Chondrocyte (in vitro differentiated cells): ENCODE measurements around the gene MGAM2. TPM values are rescaled to one million over a fixed set of nuclear protein-coding genes. Genes with fewer than 3 reads are reported as not detected.

Experiments
- DNase-seq: peaks from one replicate; pipeline ENCODE4 v3.0.0; 2021; ENCODE audit warnings: mixed read lengths, low spot score
- H3K27ac Mint-ChIP-seq: one replicate; pipeline ENCODE4 v1.8.0; 2021; ENCODE audit warnings: mild to moderate bottlenecking, moderate library complexity, mixed read lengths; ENCODE audit not compliant: unreplicated experiment
- H3K27me3 Mint-ChIP-seq: 2 replicates; pipeline ENCODE4 v1.8.0; 2021; ENCODE audit warnings: low read depth, mixed read lengths
- H3K36me3 Mint-ChIP-seq: 2 replicates; pipeline ENCODE4 v1.8.0; 2021; ENCODE audit warnings: low read depth, mixed read lengths
- H3K4me1 Mint-ChIP-seq: 2 replicates; pipeline ENCODE4 v1.8.0; 2021; ENCODE audit warnings: low read depth, mild to moderate bottlenecking, mixed read lengths
- H3K4me3 Mint-ChIP-seq: one replicate; pipeline ENCODE4 v1.8.0; 2021; ENCODE audit warnings: mild to moderate bottlenecking, moderate library complexity, mixed read lengths; ENCODE audit not compliant: unreplicated experiment
- H3K9me3 Mint-ChIP-seq: 2 replicates; pipeline ENCODE4 v1.8.0; 2021; ENCODE audit warnings: low read depth, mixed read lengths
- CTCF ChIP-seq: fragments of 200-600 bp; sonication (generic); IDR thresholded peaks from 2 replicates; pipeline ENCODE4 v1.5.0; 2021; ENCODE audit warnings: antibody characterized with exemption, mild to moderate bottlenecking, moderate library complexity
- total RNA-seq: library from RNA; stranded (reverse); gene quantifications from 3 replicates; pipeline ENCODE4 v1.2.1, GENCODE V29; 2021

The MGAM2 gene
- total RNA-seq, 1 donor from 2014 or later: not detected

GRCh38 chr7:142085428-142085827 lies 26.1 kb upstream of the MGAM2 start:
- Mint-ChIP-seq H3K36me3 (peaks cover 1% of the 10 kb centered on the region), H3K27me3 (peaks cover 2% of the 10 kb centered on the region), H3K27ac (no peak overlapping the region), H3K9me3 (no peaks in the 10 kb centered on the region), H3K4me1 (no peaks in the 10 kb centered on the region), H3K4me3 (no peak overlapping the region)
- no peak for TF ChIP-seq CTCF
- no peak for DNase-seq

GRCh38 chr7:142088022-142088714 lies 23.4 kb upstream of the MGAM2 start:
- Mint-ChIP-seq H3K4me1 (no peaks in the 10 kb centered on the region), H3K9me3 (no peaks in the 10 kb centered on the region), H3K36me3 (no peaks in the 10 kb centered on the region), H3K27ac (no peak overlapping the region), H3K4me3 (no peak overlapping the region), H3K27me3 (peaks cover 3% of the 10 kb centered on the region)
- DNase-seq: no peak
- TF ChIP-seq CTCF: no peak

DNA sequence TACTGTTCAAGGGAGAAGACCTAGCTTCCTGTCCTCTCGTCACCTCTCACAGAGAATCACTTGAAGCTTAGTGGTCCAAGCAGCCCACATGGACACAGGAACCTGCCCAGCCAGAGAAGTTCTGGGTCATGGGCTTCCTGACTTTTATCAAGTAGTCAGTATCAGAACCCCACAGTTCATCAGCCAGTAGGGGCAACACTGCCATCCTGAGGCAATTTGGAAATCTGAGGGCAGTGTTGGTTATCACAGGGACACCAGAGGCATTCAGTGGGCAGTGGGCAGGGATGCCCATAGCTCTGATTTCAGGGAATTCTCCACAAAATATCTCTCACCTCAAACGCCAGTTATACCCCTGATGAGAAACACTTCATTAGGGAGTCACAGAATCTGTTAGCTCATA lies 22.5 kb upstream of the MGAM2 start:
- Mint-ChIP-seq H3K36me3 (no peaks in the 10 kb centered on the region), H3K4me1 (no peaks in the 10 kb centered on the region), H3K27me3 (peaks cover 3% of the 10 kb centered on the region), H3K27ac (no peak overlapping the region), H3K4me3 (no peak overlapping the region), H3K9me3 (no peaks in the 10 kb centered on the region)
- DNase-seq: no peak
- no peak for TF ChIP-seq CTCF

- Mint-ChIP-seq H3K9me3 (no peaks in the 10 kb centered on the region), H3K4me3 (no peak overlapping the region), H3K27me3 (peaks cover 3% of the 10 kb centered on the region), H3K4me1 (no peaks in the 10 kb centered on the region), H3K27ac (no peak overlapping the region), H3K36me3 (no peaks in the 10 kb centered on the region)
- DNase-seq: no peak
- no peak for TF ChIP-seq CTCF
Observed at GRCh38 chr7:142091961-142092360, 19.6 kb upstream of the MGAM2 start.

DNA sequence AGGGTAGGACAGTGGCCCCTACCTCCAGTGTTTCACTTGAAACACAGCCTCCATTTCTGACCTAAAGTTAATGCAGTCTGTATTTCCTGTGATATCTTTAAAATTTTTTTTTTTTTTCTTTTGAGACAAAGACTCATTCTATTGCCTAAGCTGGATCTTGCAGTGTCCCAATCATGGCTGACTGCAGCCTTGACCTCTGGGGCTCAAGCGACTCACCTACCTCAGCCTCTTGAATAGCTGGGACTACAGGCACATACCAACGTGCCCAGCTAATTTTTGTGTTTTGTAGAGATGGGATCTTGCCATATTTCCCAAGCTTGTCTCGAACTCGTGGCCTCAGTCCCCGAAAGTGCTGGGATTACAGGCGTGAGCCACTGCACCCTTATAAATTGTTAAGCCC lies 16.7 kb upstream of the MGAM2 start:
- Mint-ChIP-seq H3K27me3 (peaks cover 3% of the 10 kb centered on the region), H3K4me3 (no peak overlapping the region), H3K27ac (no peak overlapping the region), H3K4me1 (peaks cover 6% of the 10 kb centered on the region), H3K9me3 (no peaks in the 10 kb centered on the region), H3K36me3 (no peaks in the 10 kb centered on the region)
- DNase-seq: no peak
- TF ChIP-seq CTCF: no peak
